ENCODE results near the gene UGT2A3.

- TF ChIP-seq POLR2A (IDR thresholded peaks at IDR 0.05) (no peak), CTCF (IDR thresholded peaks at IDR 0.05 in 4 of 5, conservative IDR thresholded peaks at IDR 0.05 in 1 of 5) (no peak)
Observed at GRCh38 chr4:68905939-68906779, 45.4 kb downstream of the UGT2A3 start.

All from gastrocnemius medialis (tissue), 4 donors.